IPS DF 4.7 (cell line): Measurements from ENCODE around the gene SLC25A21.
"Not testable (repeated sequence)": the region's sequence is repeated elsewhere in the genome, so short reads cannot be mapped to it uniquely, and the experiment has no call there.

ENCODE experiments used
- DNase-seq: peaks from one replicate; pipeline ENCODE4 v3.0.0-alpha.2; 2013; ENCODE audit warnings: low spot score; ENCODE audit errors: extremely low read depth

SLC25A21 gene

DNA sequence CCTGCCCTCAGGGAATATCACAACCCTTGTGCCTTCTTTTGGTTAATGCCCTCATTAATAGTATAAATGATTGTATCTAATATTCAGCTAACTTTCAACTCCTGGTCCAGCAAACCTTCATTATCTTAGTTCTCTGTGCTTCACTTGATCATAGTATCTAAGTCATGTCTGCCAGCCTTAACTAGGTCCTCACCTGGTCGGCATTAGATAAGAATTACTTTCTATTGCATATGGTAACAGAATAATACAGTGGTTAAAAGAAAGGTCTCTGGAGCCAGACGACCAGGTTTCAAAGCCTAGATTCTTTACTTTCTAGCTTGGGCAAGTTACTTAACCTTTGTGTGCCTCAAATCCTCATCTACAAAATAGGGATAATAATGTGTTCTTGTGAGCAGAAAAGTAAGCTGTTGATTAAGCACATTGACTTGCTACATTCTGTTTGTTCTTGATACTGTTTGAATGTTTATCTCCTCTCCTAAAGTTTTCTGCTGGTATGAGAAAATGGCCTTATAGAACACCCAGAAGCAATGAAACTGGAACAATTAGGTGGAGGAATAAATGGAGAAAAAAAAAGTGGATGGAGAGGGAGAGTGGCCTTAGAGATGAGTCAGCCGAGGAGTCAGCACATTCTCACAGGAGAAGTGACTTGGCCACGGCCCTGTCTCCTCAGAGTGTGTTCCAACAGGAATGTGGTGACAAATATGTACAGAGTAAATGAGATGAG lies 176.1 kb downstream of the SLC25A21 start:
- no peak for DNase-seq

- DNase-seq = no peak
Measured at GRCh38 chr14:36989806-36990205, 182.6 kb downstream of the SLC25A21 start.

DNA sequence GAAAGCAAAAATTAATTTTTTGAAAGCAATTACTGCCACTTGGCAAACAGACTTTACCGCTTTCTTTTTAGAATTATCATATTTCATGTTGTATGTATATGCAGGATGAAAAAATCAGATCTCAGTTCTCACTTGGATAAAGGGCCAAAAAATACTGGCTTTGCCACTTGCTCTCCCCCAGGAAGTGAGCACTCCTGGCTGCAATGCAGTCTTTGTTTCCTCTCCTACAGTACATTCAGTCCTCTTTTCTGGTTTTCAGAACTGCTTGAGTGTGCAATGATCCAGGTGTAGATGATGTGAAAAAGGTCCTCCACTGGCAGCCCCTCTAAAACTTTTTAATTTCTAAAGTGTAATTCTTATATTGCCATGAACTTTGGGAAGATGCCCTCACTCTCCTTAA lies 183.4 kb downstream of the SLC25A21 start:
- no peak for DNase-seq

- no peak for DNase-seq
Measured at GRCh38 chr14:36988568-36988967, 183.8 kb downstream of the SLC25A21 start.

DNA sequence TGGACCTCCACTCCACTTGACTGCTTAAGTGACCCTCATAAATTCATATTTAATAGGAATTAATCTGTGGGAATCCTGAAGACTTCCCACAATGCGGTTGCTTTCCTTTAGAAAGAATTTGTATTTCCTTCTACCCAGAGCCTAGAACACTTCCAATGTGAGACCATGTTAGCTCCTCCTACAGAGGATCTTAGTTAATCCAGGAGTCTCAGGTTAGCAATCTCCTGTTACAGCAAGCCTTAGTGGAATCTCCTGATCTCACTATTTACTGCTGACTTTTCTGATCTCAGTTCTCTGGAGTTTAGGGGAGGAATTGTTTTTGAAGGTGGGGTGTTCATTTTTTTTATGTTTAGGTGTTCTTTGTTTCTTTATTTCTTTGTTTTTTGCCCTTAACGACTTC lies 186.0 kb downstream of the SLC25A21 start:
- DNase-seq = no peak

- DNase-seq = no peak
Measured at GRCh38 chr14:36981832-36982529, 190.4 kb downstream of the SLC25A21 start.

- DNase-seq = not testable (repeated sequence)
Measured at GRCh38 chr14:36980413-36980812, 192.0 kb downstream of the SLC25A21 start.

DNA sequence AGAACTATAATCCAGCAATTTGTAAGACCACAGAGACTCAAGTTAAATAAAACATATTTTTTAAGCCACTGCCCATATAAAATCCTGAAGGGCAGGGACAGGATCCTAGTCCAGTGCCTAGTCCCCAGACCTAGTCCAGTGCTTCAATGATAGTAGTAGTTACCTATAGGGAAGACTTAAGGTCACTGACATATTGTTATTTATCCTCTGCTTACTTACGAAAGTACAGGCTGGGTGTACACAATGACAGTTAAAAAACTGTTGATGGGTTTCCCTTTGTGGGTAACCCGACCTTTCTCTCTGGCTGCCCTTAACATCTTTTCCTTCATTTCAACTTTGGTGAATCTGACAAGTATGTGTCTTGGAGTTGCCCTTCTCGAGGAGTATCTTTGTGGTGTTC lies 192.5 kb downstream of the SLC25A21 start:
- no peak for DNase-seq

GRCh38 chr14:36976571-36977023 lies 195.8 kb downstream of the SLC25A21 start:
- no peak for DNase-seq

GRCh38 chr14:36975834-36976233 lies 196.6 kb downstream of the SLC25A21 start:
- no peak for DNase-seq

- DNase-seq = no peak
Measured at GRCh38 chr14:36974985-36975384, 197.4 kb downstream of the SLC25A21 start.

- no peak for DNase-seq
Measured at GRCh38 chr14:36973806-36974442, 198.5 kb downstream of the SLC25A21 start.

DNA sequence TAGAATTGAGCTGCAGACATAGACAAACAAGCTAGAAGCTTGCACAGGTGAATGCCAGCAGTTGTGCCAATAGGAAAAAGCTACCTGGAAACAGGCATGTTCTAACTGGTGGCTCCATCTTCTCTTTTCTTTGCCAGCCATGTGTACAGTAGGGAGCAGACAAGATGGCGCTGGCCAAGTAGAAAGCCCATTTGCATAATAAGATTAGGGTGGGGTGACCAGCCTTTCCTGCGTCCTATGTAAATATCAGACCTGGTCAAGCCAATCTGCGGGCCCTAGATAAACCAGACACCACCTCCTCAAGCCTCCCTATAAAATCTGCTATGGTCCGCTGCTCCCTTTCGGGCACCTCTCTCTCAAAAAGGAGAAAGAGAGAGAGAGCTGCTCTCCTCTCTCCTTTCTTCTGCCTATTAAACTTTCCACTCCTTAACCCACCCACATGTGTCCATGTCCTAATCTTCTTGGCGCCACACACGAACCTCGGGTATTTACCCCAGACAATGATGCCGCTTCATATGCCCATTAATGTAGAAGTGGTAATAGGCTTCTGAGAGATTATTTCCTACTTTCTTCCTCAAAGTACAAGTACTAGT lies 201.0 kb downstream of the SLC25A21 start:
- no peak for DNase-seq

- DNase-seq = no peak
Measured at GRCh38 chr14:36967892-36968555, 204.4 kb downstream of the SLC25A21 start.

- DNase-seq = no peak
Measured at GRCh38 chr14:36955967-36956366, 216.4 kb downstream of the SLC25A21 start.

DNA sequence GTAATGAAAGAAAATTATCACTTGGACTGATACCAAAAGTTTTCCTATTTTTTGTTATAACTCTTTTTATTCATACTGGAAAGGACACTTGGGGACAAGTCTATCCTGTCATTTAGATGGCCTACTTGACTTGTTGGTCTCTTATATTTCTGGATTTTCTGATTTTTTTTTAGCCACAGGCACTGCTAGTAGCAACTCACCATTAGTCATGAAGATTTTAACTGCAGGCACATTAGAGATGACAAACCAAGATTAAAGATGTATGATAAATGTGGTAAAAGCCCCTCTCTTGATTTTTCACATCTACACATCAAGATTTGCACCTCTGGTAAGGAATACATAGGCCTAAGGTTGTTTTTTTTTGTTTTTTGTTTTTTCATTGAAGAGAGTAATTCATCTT lies 217.0 kb downstream of the SLC25A21 start:
- no peak for DNase-seq

DNA sequence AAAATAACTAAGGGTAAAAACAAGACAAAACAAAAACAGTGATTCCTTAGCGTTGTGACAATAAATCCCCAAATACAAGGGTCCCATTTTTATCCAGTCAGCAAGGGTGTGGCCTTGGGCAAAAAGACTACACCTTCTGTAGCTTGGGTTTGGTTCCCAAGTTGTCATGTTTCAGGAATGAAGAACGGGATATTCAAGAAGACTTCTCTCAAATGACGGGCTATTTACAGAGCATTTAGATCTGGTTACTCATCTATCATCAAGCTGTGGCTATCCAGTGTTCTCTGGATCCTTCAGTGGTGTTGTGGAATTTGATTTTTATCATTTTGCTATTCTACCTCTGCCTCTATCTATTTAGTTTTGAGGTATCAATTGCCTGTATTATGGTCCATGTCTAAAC lies 219.7 kb downstream of the SLC25A21 start:
- no peak for DNase-seq

- no peak for DNase-seq
Measured at GRCh38 chr14:36951380-36951911, 221.0 kb downstream of the SLC25A21 start.

DNA sequence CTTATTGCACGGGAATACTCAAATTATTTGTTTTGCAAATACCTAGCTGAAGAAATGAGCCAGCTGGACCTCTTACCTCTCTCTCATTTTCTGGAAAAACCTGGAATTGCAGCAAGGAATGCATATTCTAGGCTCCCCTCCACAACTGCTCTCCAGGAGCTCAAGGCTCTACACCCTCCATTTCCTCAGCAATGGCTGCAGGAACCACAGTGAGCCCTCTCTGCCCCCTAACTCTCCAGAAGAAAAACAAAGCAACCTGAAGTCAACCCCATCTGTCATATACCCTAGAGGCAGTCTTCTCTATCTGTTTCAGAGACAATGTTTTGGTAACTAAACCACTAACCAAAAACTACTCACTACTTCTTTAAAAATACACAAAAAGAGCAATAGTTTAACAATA lies 221.6 kb downstream of the SLC25A21 start:
- no peak for DNase-seq

DNA sequence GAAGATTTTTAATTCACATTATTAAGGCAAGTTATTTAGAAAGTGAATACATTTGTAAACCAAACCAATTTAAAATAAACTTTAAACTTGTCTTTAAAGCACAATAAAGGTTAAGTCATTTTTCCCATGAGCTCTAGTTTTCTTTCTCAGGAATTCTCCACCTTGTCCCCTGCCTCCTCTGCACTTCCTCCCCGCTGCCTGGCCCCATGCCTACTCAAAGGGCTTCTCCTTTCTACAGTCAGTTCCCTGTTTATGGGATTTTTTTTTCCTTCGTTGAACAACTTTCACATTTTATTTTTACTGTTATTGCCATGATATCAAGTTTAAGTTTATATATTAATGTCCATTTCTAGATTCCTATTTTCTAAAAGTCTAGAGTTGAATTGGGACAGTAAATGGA lies 223.0 kb downstream of the SLC25A21 start:
- no peak for DNase-seq

- DNase-seq = no peak
Measured at GRCh38 chr14:36948157-36948859, 224.1 kb downstream of the SLC25A21 start.
